ENCODE measurements around the gene CTSH.
"Not testable (repeated sequence)": the region's sequence is repeated elsewhere in the genome, so short reads cannot be mapped to it uniquely, and the experiment has no call there.

CTSH gene

GRCh38 chr15:78879517-78880241 is 65.2 kb downstream of the CTSH start:
- no peak for DNase-seq

DNA sequence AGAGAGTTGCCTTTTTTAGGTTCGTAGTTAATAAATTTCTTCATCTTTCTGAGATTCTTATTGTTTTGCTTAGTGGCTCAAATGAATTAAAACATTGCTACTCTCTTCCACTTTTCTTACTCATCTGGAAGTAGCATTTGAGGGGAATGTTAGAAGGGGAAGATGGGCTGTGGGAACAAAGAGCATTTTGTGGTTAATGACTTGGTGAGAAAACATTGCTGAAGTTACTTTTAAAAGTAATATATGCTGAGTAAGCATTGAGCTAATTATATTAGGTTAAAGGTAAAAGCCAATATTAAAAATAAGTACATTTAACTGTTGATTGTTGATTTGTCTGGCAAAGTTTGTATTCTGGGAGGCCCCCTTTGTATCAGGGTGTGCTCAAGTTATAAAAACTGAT is 66.5 kb downstream of the CTSH start:
- no peak for DNase-seq

GRCh38 chr15:78876954-78877353 is 67.9 kb downstream of the CTSH start:
- DNase-seq: not testable (repeated sequence)

GRCh38 chr15:78875107-78875914 is 69.5 kb downstream of the CTSH start:
- no peak for DNase-seq

- no peak for DNase-seq
Observed at GRCh38 chr15:78873793-78874765, 70.8 kb downstream of the CTSH start.

DNA sequence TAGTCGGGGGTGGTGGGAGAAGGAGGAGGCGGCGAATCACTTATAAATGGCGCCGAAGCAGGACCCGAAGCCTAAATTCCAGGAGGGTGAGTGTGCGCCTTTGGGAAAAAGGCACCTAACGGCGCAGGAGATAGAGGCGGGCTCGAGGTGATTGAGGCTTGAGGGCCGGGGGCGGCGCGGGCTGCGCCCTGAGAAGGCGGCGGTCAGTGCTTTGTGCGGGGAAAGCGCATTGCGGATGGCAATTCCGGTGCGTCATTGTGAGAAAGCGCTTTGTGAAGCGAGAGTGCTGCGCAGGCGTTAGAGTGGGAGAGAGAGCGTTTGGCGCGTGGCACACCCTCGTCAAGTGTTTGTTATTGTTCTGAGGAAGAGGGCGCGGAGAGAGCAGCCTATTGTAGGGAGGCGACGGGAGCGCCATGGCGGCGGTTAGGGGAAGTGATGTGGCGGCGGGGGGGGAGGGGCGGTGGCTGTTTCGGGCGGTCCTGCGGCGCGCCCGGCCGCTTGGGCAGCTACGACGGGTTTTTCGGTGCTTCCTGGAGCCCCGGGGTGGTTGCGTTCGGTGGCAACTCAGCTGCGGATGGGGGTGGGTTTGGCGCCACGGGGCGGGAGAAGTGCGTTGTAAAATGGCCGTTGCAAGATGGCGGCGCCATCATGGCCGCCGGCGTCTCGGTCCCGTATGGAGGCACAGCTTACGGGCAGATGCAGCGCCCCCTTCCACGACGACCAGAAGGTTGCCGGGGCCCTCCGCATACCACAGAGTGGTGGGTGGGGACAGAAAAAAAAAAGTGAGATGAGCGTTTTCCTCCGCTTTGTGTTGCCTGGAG is 71.7 kb downstream of the CTSH start:
- peak; percentile 65 to 82 for DNase-seq

DNA sequence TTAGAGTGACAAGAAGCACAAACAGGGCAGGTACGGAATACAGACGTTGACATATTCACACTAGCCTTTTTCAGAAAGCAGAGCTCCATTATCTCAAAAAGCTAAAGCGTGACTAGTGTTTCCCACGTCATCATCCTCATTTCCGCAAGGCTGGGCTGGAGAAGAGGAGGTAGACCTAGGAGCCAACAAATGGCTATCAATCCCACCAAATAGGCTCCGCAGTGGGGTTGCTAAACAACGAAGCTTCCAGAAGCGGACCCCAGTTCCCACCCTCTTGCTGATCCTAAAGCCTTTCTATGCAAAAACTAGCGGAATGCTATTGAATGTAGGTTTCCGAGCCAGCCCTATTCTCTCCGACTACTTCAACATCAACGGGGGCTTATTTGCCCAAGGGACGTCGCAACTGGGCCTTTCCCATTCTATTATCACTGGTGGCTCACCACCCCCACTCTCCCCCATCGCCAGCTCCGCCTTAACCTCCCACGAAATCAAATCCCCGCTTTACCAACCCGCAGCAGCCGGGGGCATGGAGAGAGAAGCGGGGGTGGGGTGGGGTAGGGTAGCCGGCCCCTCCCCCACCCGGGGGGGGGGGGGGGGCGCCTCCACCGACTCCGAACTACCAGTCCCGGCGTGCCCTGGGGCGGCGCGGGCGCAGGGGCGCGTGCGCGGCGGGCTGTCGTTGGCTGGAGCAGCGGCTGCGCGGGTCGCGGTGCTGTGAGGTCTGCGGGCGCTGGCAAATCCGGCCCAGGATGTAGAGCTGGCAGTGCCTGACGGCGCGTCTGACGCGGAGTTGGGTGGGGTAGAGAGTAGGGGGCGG is 72.5 kb downstream of the CTSH start, which contains the start of gene MORF4L1:
Gene MORF4L1, plus strand, starts transcription at position 736 of the 817 bp plus-strand sequence. CDS start 128 bp downstream, outside the sequence.
- DNase-seq: peak; percentile 76 to 92

DNA sequence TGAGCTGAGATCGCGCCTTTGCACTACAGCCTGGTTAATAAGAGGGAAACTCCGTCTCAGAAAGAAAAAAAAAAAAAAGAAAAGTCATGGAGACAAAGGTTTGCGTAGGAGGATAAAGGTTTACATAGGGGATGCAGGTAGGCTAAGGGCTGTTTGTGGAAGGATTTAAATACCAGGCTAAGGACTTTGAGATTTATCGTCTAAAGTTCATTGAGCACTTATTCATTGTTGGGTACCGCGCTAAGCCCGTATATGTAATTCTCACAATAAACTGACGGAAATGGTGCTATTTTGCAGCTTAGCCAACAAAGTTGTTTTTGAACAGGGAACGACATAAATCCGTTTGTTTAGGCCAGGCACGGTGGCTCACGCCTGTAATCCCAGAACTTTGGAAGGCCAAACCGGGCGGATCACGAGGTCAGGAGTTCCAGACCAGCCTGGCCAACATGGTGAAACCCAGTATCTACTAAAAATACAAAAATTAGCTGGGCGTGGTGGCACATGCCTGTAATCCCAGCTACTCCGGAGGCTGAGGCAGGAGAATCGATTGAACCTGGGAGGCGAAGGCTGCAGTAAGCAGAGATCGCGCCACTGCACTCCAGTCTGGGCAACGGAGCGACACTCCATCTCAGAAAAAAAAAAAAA is 73.2 kb downstream of the CTSH start:
- DNase-seq: not testable (repeated sequence)

All from NCI-H446 (cell line).